HT-29 (cell line): ENCODE results near the gene ATP10A. TPM values are rescaled to one million over a fixed set of nuclear protein-coding genes. Genes with fewer than 3 reads are reported as not detected.

Experiments used
- DNase-seq: peaks from one replicate; pipeline ENCODE4 v3.0.0-alpha.2; 2015; ENCODE audit warnings: low spot score
- total RNA-seq: library from RNA; depleted of rRNA; stranded (reverse); fragments of >200 nt; shearing (Covaris generic); gene quantifications from 2 replicates; pipeline ENCODE4 v1.2.3, GENCODE V29; 2014

Gene ATP10A
- total RNA-seq, 1 experiment from 2014 or later, result not detected

GRCh38 chr15:25793354-25794050, 69.6 kb downstream of the ATP10A start:
- DNase-seq, result no peak

DNA sequence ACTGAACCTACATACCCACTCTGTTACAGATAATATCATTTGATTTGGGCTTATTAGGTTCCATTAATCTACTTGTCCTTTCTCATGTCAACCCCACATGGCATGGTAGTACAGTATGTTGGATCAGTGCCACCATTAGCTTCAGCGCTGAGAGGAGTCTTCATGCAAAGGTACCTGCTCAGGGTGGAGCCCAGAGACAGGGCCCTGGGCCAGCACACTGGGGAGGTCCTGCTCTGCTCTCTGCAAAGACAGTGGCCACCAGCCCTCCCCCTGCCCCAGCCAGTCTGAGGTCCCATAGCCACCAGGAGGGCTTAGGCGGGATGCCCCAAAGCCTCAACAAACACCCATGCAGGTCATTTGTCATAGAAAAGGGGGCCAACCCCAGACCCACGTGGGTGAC, 71.0 kb downstream of the ATP10A start:
- DNase-seq, result no peak

GRCh38 chr15:25790000-25790660, 73.0 kb downstream of the ATP10A start:
- no peak for DNase-seq

- DNase-seq, result no peak
Measured at GRCh38 chr15:25789616-25789999, 73.5 kb downstream of the ATP10A start.

- DNase-seq, result no peak
Measured at GRCh38 chr15:25789211-25789610, 73.9 kb downstream of the ATP10A start.

DNA sequence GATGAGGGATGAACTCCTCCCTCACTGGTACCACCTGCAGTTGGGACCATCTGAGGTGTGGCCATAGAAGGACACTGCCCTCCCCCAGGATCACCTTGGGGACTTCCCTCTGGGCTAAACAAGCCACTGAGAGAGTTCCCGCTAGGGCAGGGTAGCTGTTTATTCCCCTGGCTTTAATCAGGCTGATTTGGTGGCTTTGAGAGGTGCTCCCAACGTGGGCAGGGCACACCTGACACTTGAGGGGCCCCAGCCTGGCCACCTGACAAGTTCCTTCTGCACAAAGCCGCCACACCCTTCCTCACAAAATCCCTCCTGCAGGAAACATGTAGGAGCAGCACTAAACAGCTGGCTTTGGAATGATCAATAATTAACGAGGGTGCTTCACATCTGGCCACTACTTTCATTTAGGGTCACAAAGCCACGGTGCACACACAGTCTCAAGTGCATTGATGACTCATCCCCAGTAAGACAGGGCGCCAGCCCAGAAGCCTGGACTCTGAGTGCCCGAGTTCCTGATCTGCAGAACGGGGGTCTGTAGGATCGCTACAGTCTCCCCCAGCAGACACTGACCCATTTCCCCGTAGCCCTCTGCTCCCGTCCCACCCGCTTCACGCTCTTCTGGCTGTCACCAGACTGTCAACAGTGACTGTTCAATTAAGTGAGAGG, 75.1 kb downstream of the ATP10A start:
- DNase-seq, result peak; percentile 3

- DNase-seq, result no peak
Measured at GRCh38 chr15:25787381-25787780, 75.7 kb downstream of the ATP10A start.

GRCh38 chr15:25786040-25786439, 77.1 kb downstream of the ATP10A start:
- no peak for DNase-seq

- no peak for DNase-seq
Measured at GRCh38 chr15:25785641-25786025, 77.5 kb downstream of the ATP10A start.

DNA sequence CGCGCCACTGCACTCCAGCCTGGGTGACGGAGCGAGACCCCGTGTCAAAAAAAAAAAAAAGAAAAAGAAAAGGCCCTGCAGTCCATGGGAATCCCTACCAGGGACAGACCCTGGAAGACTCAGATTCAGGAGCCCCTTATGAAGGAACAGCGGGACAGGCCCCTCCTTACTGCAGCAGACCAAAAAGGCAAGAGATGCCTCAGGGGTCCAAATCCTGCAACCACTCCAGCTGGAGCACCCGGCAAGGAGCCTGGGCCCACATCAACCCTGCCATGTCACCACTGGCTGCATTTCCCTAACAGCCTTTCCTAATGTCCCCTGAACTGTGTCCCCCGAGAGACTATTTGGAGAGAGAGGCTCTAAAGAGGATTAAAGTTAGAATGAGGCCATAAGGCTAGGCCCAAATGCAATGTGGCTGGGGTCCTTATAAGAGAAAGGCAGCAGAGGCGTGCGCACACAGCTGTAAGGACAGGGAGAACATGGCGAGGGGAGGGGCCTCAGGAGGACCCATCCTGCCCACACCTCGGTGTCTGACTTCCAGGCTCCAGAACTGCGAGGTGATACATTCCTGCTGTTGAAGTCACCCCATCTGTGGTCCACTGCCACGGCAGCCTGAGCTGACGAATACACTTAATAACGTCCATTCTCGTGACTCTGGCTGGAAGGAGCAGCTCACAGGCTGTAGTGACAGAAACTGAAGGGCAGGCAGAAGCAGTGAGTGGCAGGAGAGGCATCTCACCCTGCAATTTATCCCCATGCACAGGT, 78.1 kb downstream of the ATP10A start:
- DNase-seq, result no peak

DNA sequence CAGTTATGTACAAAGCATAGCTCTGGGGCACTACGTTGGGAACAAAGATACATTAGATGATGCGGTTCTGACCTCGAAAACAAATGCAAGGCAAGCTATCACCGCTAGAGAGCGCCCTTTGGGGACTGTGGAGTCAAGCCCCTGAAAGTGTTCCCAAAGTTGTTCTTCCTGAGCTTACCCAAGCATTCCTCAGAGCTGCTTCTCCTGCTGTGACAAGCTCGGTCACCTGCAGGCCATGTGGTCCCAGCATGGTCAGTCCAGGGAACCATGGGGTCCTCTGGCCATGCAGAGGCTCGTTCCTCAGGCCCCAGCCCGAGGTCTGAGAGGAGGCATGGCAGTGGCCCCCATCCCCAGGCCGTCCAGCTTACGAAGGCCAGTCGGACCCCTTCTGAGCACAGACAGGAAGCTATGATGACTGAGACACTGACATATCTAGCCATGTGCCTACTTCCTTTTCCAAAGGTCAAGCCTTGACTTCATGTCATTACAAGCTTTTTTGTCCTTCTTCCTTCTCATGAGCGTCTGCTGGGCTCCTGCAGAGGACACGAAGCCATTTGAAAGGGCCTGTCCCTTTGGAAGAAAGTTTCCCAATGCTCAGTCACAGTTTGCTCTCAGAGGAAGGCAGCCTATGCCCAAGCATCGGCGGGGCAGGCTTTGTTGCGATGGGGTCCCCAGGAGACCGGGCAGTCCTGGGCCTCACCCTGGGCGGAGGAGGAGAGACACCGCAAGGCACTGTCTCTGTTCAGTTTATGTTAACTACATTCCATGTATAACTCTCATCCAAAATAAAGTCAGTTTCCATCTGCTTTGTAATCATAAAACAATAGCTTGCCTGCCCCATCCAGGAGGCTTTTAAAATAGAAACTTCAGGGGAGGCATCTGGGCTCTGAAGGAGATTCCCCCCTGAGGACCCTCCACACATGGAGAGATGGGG, 79.3 kb downstream of the ATP10A start:
- peak; percentile 35 for DNase-seq

DNA sequence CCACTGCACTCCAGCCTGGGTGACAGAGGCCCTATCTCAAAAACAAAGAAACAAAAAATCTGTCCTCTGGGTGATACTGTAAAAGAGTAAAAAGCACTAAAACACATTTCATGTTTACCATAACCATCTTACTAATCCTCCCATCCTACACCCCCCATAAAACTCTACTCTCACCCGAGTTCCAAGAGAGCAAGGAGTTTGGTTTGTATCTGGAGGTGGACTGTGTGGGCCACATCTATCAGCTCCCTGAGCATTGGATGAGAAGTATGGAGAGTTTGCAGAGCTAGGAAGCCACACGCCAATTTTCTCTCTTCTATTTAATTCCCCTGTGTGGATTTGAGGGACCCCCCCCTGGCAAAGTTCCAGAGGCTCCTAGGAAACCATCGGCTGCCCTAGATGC, 80.0 kb downstream of the ATP10A start:
- no peak for DNase-seq

- no peak for DNase-seq
Measured at GRCh38 chr15:25780479-25781255, 82.5 kb downstream of the ATP10A start.

DNA sequence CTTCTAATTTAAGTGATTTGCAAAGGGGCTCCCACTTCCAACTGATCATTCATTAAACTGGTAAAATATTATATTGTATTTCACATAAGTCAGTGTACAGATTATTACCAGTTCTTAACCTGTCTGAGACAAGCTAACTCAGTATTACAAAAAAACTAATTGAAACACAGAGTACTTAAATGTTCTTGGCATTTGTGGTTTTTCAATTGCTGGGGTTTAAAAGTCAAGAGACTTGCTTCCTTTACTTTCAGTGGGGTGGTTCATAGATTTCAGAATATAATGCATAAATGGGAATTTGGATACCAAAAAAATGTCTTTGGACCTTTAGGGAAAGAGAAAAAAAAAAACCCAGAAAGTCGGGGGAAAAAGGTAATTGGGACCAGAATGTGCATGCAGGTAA, 85.0 kb downstream of the ATP10A start:
- DNase-seq, result no peak

DNA sequence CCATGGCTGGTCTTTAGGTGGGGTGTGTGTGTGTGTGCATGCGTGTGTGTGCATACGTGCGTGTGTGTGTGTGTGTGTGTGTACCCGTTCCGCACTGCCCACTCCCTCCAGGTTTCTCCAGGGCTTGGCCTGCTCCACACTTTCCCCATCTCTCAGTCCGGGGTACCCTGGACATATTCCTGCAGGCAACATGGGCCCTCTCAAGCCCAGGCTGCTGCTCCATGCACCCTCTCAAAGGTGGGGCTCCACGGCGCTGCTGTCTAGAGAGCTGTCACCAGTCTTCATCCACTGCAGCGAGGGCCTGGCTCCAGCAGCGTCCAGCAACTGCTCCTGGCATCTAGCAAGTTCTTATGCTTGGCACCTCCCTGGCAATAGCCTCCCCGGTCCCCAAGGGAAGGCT, 86.1 kb downstream of the ATP10A start:
- DNase-seq, result no peak

- no peak for DNase-seq
Measured at GRCh38 chr15:25776071-25776746, 86.9 kb downstream of the ATP10A start.

GRCh38 chr15:25775317-25775912, 87.7 kb downstream of the ATP10A start:
- no peak for DNase-seq

GRCh38 chr15:25774871-25775270, 88.3 kb downstream of the ATP10A start:
- no peak for DNase-seq

DNA sequence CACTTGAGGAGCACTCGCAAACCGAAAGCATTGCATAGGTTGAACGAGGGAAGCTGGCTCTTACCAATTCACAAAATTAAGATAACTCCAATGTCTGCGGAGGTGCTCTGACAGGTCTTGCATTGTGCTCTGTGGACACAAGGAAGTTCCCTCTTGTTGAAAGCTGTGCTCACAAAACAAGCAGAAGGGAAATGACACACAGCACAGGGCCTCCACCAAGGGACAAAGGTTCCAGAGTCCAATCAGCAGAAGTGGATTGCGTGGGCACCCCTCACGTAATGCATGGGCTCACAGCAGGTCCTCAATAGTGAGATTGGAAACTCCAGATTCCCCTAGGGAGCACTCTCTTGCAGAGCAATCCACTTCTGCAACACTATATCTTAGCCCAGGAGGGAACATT, 89.9 kb downstream of the ATP10A start:
- no peak for DNase-seq
